Large intestine (tissue), 3 donors: ENCODE measurements around the gene PRKCD. TPM values are rescaled to one million over a fixed set of nuclear protein-coding genes. Genes with fewer than 3 reads are reported as not detected.
A peak's percentile ranks its signal among the peaks of the same experiment; 100 is the strongest.
"Not testable (repeated sequence)": the region's sequence is repeated elsewhere in the genome, so short reads cannot be mapped to it uniquely, and the experiment has no call there.

Source experiments
- DNase-seq, 2 donors: peaks; one replicate each; pipeline versions ENCODE4 v3.0.0 to v3.0.0-alpha.2; 2013
- H3K27ac ChIP-seq: one replicate; pipeline ENCODE4 v1.5.1; 2013; ENCODE audit warnings: low read length
- H3K27me3 ChIP-seq: 2 replicates; pipeline ENCODE4 v1.6.1; 2013; ENCODE audit warnings: low read length; ENCODE audit not compliant: control insufficient read depth, insufficient read depth
- H3K36me3 ChIP-seq: 2 replicates; pipeline ENCODE4 v1.6.1; 2013; ENCODE audit warnings: low read length; ENCODE audit not compliant: control insufficient read depth, insufficient read depth
- H3K4me1 ChIP-seq: one replicate; pipeline ENCODE4 v1.6.1; 2013; ENCODE audit warnings: low read length; ENCODE audit not compliant: control insufficient read depth, insufficient read depth
- H3K4me3 ChIP-seq: one replicate; pipeline ENCODE4 v1.5.1; 2013; ENCODE audit warnings: low read length
- H3K9me3 ChIP-seq: one replicate; pipeline ENCODE4 v1.6.1; 2013; ENCODE audit warnings: mild to moderate bottlenecking, low read depth, low read length, moderate library complexity; ENCODE audit not compliant: control insufficient read depth
- WGBS: methylation state at CpG from one replicate; pipeline ENCODE4 v1.1.5; 2013; ENCODE audit warnings: low lambda C conversion rate; ENCODE audit not compliant: insufficient coverage; 5-methylcytosine and 5-hydroxymethylcytosine counted together
- polyA plus RNA-seq: library from polyadenylated mRNA; unstranded; fragments of 120-200 nt; gene quantifications from one replicate; pipeline ENCODE4 v1.2.1, GENCODE V29; 2013

The PRKCD gene
- polyA plus RNA-seq, 1 donor = 37.0 TPM

- H3K9me3 ChIP-seq = no peaks in the 10 kb centered on the region
- no peaks in the 10 kb centered on the region for H3K27me3 ChIP-seq
- peaks cover 21% of the 10 kb centered on the region for H3K4me1 ChIP-seq
- H3K36me3 ChIP-seq = no peaks in the 10 kb centered on the region
- 100% methylated on average over 1 of the region's 13 CpGs for WGBS
- H3K4me3 ChIP-seq = no peak overlapping the region
- no peak overlapping the region for H3K27ac ChIP-seq
- no peak for DNase-seq
Measured at GRCh38 chr3:53149006-53149690, 11.9 kb upstream of the PRKCD start.

GRCh38 chr3:53149699-53150098 is 11.3 kb upstream of the PRKCD start:
- Histone ChIP-seq H3K4me3 (no peak overlapping the region), H3K9me3 (no peaks in the 10 kb centered on the region), H3K27ac (no peak overlapping the region), H3K36me3 (no peaks in the 10 kb centered on the region), H3K4me1 (peaks cover 26% of the 10 kb centered on the region), H3K27me3 (no peaks in the 10 kb centered on the region)
- DNase-seq = no peak
- no CpG with 5 or more reads among the region's 4 CpGs for WGBS

GRCh38 chr3:53150247-53151085 is 10.5 kb upstream of the PRKCD start:
- Histone ChIP-seq H3K27ac (no peak overlapping the region), H3K4me1 (peaks cover 32% of the 10 kb centered on the region)

GRCh38 chr3:53151086-53151438 is 9.9 kb upstream of the PRKCD start:
- peaks cover 32% of the 10 kb centered on the region for H3K4me1 ChIP-seq
- not testable (repeated sequence) for H3K27ac ChIP-seq, H3K9me3 ChIP-seq, H3K36me3 ChIP-seq, DNase-seq, H3K27me3 ChIP-seq, H3K4me3 ChIP-seq
- WGBS = 100% methylated on average over 1 of the region's 9 CpGs

More at GRCh38 chr3:53150247-53151085, 10.5 kb upstream of the PRKCD start:
- Histone ChIP-seq H3K4me3 (no peak overlapping the region), H3K9me3 (no peaks in the 10 kb centered on the region), H3K36me3 (no peaks in the 10 kb centered on the region), H3K27me3 (peaks cover under 1% of the 10 kb centered on the region)
- WGBS = 100% methylated on average over 1 of the region's 7 CpGs
- peak in 1 of 2 donors; percentile 55 for DNase-seq

- Histone ChIP-seq H3K9me3 (no peaks in the 10 kb centered on the region), H3K27me3 (peaks cover 5% of the 10 kb centered on the region), H3K4me3 (no peak overlapping the region), H3K36me3 (no peaks in the 10 kb centered on the region), H3K4me1 (peaks cover 31% of the 10 kb centered on the region), H3K27ac (no peak overlapping the region)
- no peak for DNase-seq
- whole genome bisulfite sequencing = no CpG with 5 or more reads among the region's 5 CpGs
Measured at GRCh38 chr3:53151465-53151864, 9.5 kb upstream of the PRKCD start.

- peaks cover 35% of the 10 kb centered on the region for H3K4me1 ChIP-seq
- no peaks in the 10 kb centered on the region for H3K36me3 ChIP-seq
- peaks cover 9% of the 10 kb centered on the region for H3K27me3 ChIP-seq
- no peak overlapping the region for H3K4me3 ChIP-seq
- no peaks in the 10 kb centered on the region for H3K9me3 ChIP-seq
- no CpG with 5 or more reads among the region's 20 CpGs for WGBS
- no peak for DNase-seq
- no peak overlapping the region for H3K27ac ChIP-seq
Measured at GRCh38 chr3:53151870-53152660, 8.9 kb upstream of the PRKCD start.

- Histone ChIP-seq H3K27ac (no peak overlapping the region), H3K9me3 (no peaks in the 10 kb centered on the region), H3K27me3 (peaks cover 9% of the 10 kb centered on the region), H3K4me3 (no peak overlapping the region), H3K36me3 (no peaks in the 10 kb centered on the region), H3K4me1 (peaks cover 46% of the 10 kb centered on the region)
- DNase-seq = no peak
- no CpG with 5 or more reads among the region's 3 CpGs for WGBS
Measured at GRCh38 chr3:53153264-53153823, 7.7 kb upstream of the PRKCD start.

GRCh38 chr3:53153980-53154379 is 7.0 kb upstream of the PRKCD start:
- Histone ChIP-seq H3K9me3 (no peaks in the 10 kb centered on the region), H3K4me1 (peaks cover 52% of the 10 kb centered on the region), H3K4me3 (no peak overlapping the region), H3K36me3 (no peaks in the 10 kb centered on the region), H3K27ac (no peak overlapping the region), H3K27me3 (peaks cover 9% of the 10 kb centered on the region)
- DNase-seq = no peak
- no CpG with 5 or more reads among the region's 6 CpGs for WGBS

- Histone ChIP-seq H3K36me3 (no peaks in the 10 kb centered on the region), H3K4me1 (peaks cover 61% of the 10 kb centered on the region), H3K9me3 (no peaks in the 10 kb centered on the region), H3K4me3 (no peak overlapping the region), H3K27ac (no peak overlapping the region), H3K27me3 (peaks cover 9% of the 10 kb centered on the region)
- DNase-seq = no peak
- WGBS = no CpG with 5 or more reads among the region's 4 CpGs
Measured at GRCh38 chr3:53154881-53155285, 6.1 kb upstream of the PRKCD start.

- H3K27me3 ChIP-seq = peaks cover 9% of the 10 kb centered on the region
- peak in 1 of 2 donors; percentile 59 for DNase-seq
- no peak overlapping the region for H3K27ac ChIP-seq
- no peak overlapping the region for H3K4me3 ChIP-seq
- peaks cover 63% of the 10 kb centered on the region for H3K4me1 ChIP-seq
- no peaks in the 10 kb centered on the region for H3K9me3 ChIP-seq
- no CpG with 5 or more reads among the region's 6 CpGs for WGBS
- no peaks in the 10 kb centered on the region for H3K36me3 ChIP-seq
Measured at GRCh38 chr3:53155760-53156159, 5.2 kb upstream of the PRKCD start.
